Smooth muscle cell (in vitro differentiated cells): ENCODE data around the gene ELP4. TPM values are rescaled to one million over a fixed set of nuclear protein-coding genes. Genes with fewer than 3 reads are reported as not detected.

ENCODE experiments used
- DNase-seq: peaks from one replicate; lab custom pipeline; 2025; ENCODE audit not compliant: unreplicated experiment; lab: John Stamatoyannopoulos, UW
- H2AFZ ChIP-seq: fragments of 200-600 bp; sonication (generic); 2 replicates; pipeline ENCODE4 v1.6.0; 2016; ENCODE audit warnings: antibody characterized with exemption, low read depth, mild to moderate bottlenecking
- H3F3A ChIP-seq: fragments of 200-600 bp; sonication (generic); 2 replicates; pipeline ENCODE4 v1.6.0; 2017; ENCODE audit warnings: antibody characterized with exemption, low read depth
- H3K27ac ChIP-seq: fragments of 200-600 bp; sonication (generic); 2 replicates; pipeline ENCODE4 v1.5.1; 2016; ENCODE audit warnings: low read depth, mild to moderate bottlenecking
- H3K27me3 ChIP-seq: fragments of 200-600 bp; sonication (generic); 2 replicates; pipeline ENCODE4 v1.6.1; 2016; ENCODE audit warnings: low read depth, mild to moderate bottlenecking
- H3K36me3 ChIP-seq: fragments of 200-600 bp; sonication (generic); 2 replicates; pipeline ENCODE4 v1.5.1; 2016; ENCODE audit warnings: low read depth
- H3K4me1 ChIP-seq: fragments of 200-600 bp; sonication (generic); 2 replicates; pipeline ENCODE4 v1.5.1; 2016; ENCODE audit warnings: low read depth
- H3K4me2 ChIP-seq: fragments of 200-600 bp; sonication (generic); 2 replicates; pipeline ENCODE4 v1.6.0; 2016; ENCODE audit warnings: mild to moderate bottlenecking
- H3K4me3 ChIP-seq: fragments of 200-600 bp; sonication (generic); 2 replicates; pipeline ENCODE4 v1.5.1; 2016; ENCODE audit warnings: mild to moderate bottlenecking
- H3K79me2 ChIP-seq: fragments of 200-600 bp; sonication (generic); 2 replicates; pipeline ENCODE4 v1.6.0; 2016; ENCODE audit warnings: low read depth, mild to moderate bottlenecking
- H3K9ac ChIP-seq: fragments of 200-600 bp; sonication (generic); 2 replicates; pipeline ENCODE4 v1.6.0; 2016; ENCODE audit warnings: low read depth
- H3K9me3 ChIP-seq: fragments of 200-600 bp; sonication (generic); replicated peaks from 2 replicates; pipeline ENCODE4 v1.5.1; 2016; ENCODE audit warnings: low read depth
- H4K20me1 ChIP-seq: fragments of 200-600 bp; sonication (generic); 2 replicates; pipeline ENCODE4 v1.6.0; 2016; ENCODE audit warnings: low read depth
- CTCF ChIP-seq: fragments of 200-600 bp; sonication (generic); IDR thresholded peaks from 2 replicates; pipeline ENCODE4 v1.5.1; 2017; ENCODE audit warnings: borderline replicate concordance, mild to moderate bottlenecking, antibody characterized with exemption; ENCODE audit not compliant: insufficient read depth, poor library complexity, severe bottlenecking
- WGBS: methylation state at CpG from one replicate; pipeline ENCODE4 v1.1.7; 2016; ENCODE audit warnings: low lambda C conversion rate; 5-methylcytosine and 5-hydroxymethylcytosine counted together
- polyA plus RNA-seq: library from polyadenylated mRNA; unstranded; fragments of >200 nt; fragmentation: Nextera tagmentation; extraction: Ambion mirVana; gene quantifications from 2 replicates; pipeline ENCODE4 v1.2.1, GENCODE V29; 2016
- total RNA-seq: library from RNA; depleted of rRNA; stranded (reverse); fragments of >200 nt; gene quantifications from 2 replicates; pipeline ENCODE4 v1.2.3, GENCODE V29; 2014

ELP4 gene
- total and polyA plus RNA-seq, 2 experiments from 2014 or later: 19.5 to 28.4 TPM

GRCh38 chr11:31822927-31823643 lies 313.5 kb downstream of the ELP4 start:
- TF ChIP-seq CTCF: no peak
- Histone ChIP-seq H3K4me2 (no peak overlapping the region), H3K27me3 (peaks cover 100% of the 10 kb centered on the region), H3K9me3 (no peaks in the 10 kb centered on the region), H3K4me3 (no peak overlapping the region), H3K27ac (no peak overlapping the region), H3K36me3 (no peaks in the 10 kb centered on the region), H2AFZ (no peak overlapping the region), H3K79me2 (no peaks in the 10 kb centered on the region), H4K20me1 (no peaks in the 10 kb centered on the region), H3K9ac (no peak overlapping the region), H3F3A (no peaks in the 10 kb centered on the region), H3K4me1 (peaks cover 40% of the 10 kb centered on the region)
- WGBS: 29% methylated on average over 14 of the region's 14 CpGs
- DNase-seq: no peak

GRCh38 chr11:31823644-31824331 lies 314.2 kb downstream of the ELP4 start:
- Histone ChIP-seq H3K4me3 (no peak overlapping the region), H4K20me1 (no peaks in the 10 kb centered on the region), H3K36me3 (no peaks in the 10 kb centered on the region), H3K9ac (no peak overlapping the region), H3K4me2 (no peak overlapping the region), H3K9me3 (no peaks in the 10 kb centered on the region), H3K4me1 (peaks cover 36% of the 10 kb centered on the region), H3K27me3 (peaks cover 100% of the 10 kb centered on the region), H3K79me2 (no peaks in the 10 kb centered on the region), H2AFZ (no peak overlapping the region), H3K27ac (no peak overlapping the region), H3F3A (no peaks in the 10 kb centered on the region)
- WGBS: 5% methylated on average over 24 of the region's 24 CpGs
- no peak for DNase-seq
- TF ChIP-seq CTCF: no peak

GRCh38 chr11:31824332-31824878 lies 314.8 kb downstream of the ELP4 start:
- WGBS: 6% methylated on average over 18 of the region's 18 CpGs
- no peak overlapping the region for H3K9ac ChIP-seq
- no peak for TF ChIP-seq CTCF
- H3K27ac ChIP-seq: no peak overlapping the region
- DNase-seq: no peak
- H3K4me3 ChIP-seq: no peak overlapping the region
- H3K27me3 ChIP-seq: peaks cover 100% of the 10 kb centered on the region
- H4K20me1 ChIP-seq: no peaks in the 10 kb centered on the region
- no peak overlapping the region for H3K4me2 ChIP-seq
- no peaks in the 10 kb centered on the region for H3F3A ChIP-seq
- no peaks in the 10 kb centered on the region for H3K79me2 ChIP-seq
- H3K9me3 ChIP-seq: no peaks in the 10 kb centered on the region
- H3K4me1 ChIP-seq: peaks cover 40% of the 10 kb centered on the region
- H3K36me3 ChIP-seq: no peaks in the 10 kb centered on the region
- no peak overlapping the region for H2AFZ ChIP-seq
